GM12878 (cell line): Measurements from ENCODE around the gene DUOXA2. TPM values are rescaled to one million over a fixed set of nuclear protein-coding genes. Genes with fewer than 3 reads are reported as not detected.

Experiments used
- ATAC-seq: fragments of 200-7000 bp; cut with Tn5 transposase; 3 replicates; pipeline ENCODE4 v1.9.1; 2020; ENCODE audit warnings: mild to moderate bottlenecking, moderate library complexity
- BruUV-seq: library from RNA; stranded (reverse); fragments of 400-500 nt; replicated peaks from 2 replicates; lab custom pipeline; 2021; lab: Mats Ljungman, UMichigan
- CTCF ChIA-PET: fragments of 300-600 bp; sonication (Branson Sonifier 250); formaldehyde crosslinking; extraction: SDS; loops from one replicate; lab custom pipeline; 2021; ENCODE audit warnings: inconsistent platforms; lab: Yijun Ruan, JAX
- POLR2A ChIA-PET: fragments of 350-600 bp; formaldehyde crosslinking; extraction: SDS; loops from one replicate; lab custom pipeline; 2021; ENCODE audit warnings: inconsistent platforms; lab: Charles Lee
- RAD21 ChIA-PET: fragments of 300-600 bp; sonication (Branson Sonifier 250); formaldehyde crosslinking; loops from one replicate; lab custom pipeline; 2023; ENCODE audit warnings: antibody characterized with exemption; ENCODE audit not compliant: unreplicated experiment; lab: Charles Lee
- SMC1A ChIA-PET: fragments of 300-600 bp; sonication (Branson Sonifier 250); formaldehyde crosslinking; loops from one replicate; lab custom pipeline; 2023; ENCODE audit not compliant: unreplicated experiment, uncharacterized antibody; lab: Charles Lee
- DNase-seq: peaks from one replicate; pipeline ENCODE4 v3.0.0-alpha.2; 2011; ENCODE audit warnings: low read depth, low spot score
- FAIRE-seq: peaks from 3 replicates; lab custom pipeline; 2011; peaks lifted over from hg19 to GRCh38; lab: Jason Lieb, UNC
- H2AFZ ChIP-seq: 2 replicates; pipeline ENCODE4 v1.6.0; 2011; ENCODE audit warnings: low read depth, low read length, control low read depth; ENCODE audit not compliant: control insufficient read depth
- H3K27ac ChIP-seq: 2 replicates; pipeline ENCODE4 v1.5.1; 2011; ENCODE audit warnings: control low read depth; ENCODE audit not compliant: control insufficient read depth, insufficient read depth
- H3K27me3 ChIP-seq, 2 experiments: replicated peaks in 1 of 2; 2 replicates each; pipeline versions ENCODE4 v1.6.0 to v1.6.1; 2011; ENCODE audit warnings: low read length in 1 of 2; ENCODE audit not compliant: control insufficient read depth in 2 of 2, insufficient read depth in 2 of 2
- H3K36me3 ChIP-seq, 2 experiments: 2 replicates each; pipeline ENCODE4 v1.5.1; 2011; ENCODE audit warnings: low read length in 1 of 2; ENCODE audit not compliant: control insufficient read depth in 2 of 2, insufficient read depth in 2 of 2
- H3K4me1 ChIP-seq: 2 replicates; pipeline ENCODE4 v1.6.1; 2011; ENCODE audit warnings: mild to moderate bottlenecking, low read length, moderate library complexity, mixed read lengths; ENCODE audit not compliant: control insufficient read depth, insufficient read depth
- H3K4me2 ChIP-seq: 2 replicates; pipeline ENCODE4 v1.6.0; 2011; ENCODE audit warnings: control low read depth; ENCODE audit not compliant: control insufficient read depth, insufficient read depth
- H3K4me3 ChIP-seq: fragments of 200-600 bp; sonication (generic); 2 replicates; pipeline ENCODE4 v1.5.1; 2016
- H3K79me2 ChIP-seq: 2 replicates; pipeline ENCODE4 v1.6.0; 2011; ENCODE audit warnings: low read length; ENCODE audit not compliant: control insufficient read depth, insufficient read depth
- H3K9ac ChIP-seq: 2 replicates; pipeline ENCODE4 v1.8.0; 2011; ENCODE audit warnings: low read length, control low read depth, mixed read lengths; ENCODE audit not compliant: control insufficient read depth, insufficient read depth
- H3K9me3 ChIP-seq: replicated peaks from 3 replicates; pipeline ENCODE4 v1.5.1; 2011; ENCODE audit warnings: mild to moderate bottlenecking, low read length; ENCODE audit not compliant: control insufficient read depth, insufficient read depth
- H4K20me1 ChIP-seq: 2 replicates; pipeline ENCODE4 v1.6.0; 2011; ENCODE audit not compliant: control insufficient read depth, insufficient read depth
- NKRF ChIP-seq: fragments of 450-650 bp; conservative IDR thresholded peaks from 2 replicates; pipeline ENCODE4 v1.6.1; 2017; ENCODE audit warnings: mild to moderate bottlenecking, moderate library complexity
- PAX5 ChIP-seq: IDR thresholded peaks from 2 replicates; pipeline ENCODE4 v1.6.1; 2011; ENCODE audit warnings: low read depth, low read length, borderline replicate concordance
- RUNX3 ChIP-seq: IDR thresholded peaks from 2 replicates; pipeline ENCODE4 v1.6.1; 2012; ENCODE audit warnings: low read length, inconsistent platforms
- ZSCAN29 ChIP-seq: fragments of 450-650 bp; IDR thresholded peaks from 2 replicates; pipeline ENCODE4 v1.6.1; 2017; ENCODE audit warnings: mild to moderate bottlenecking, moderate library complexity
- WGBS: methylation state at CpG from one replicate; pipeline ENCODE4 v1.1.6; 2016; ENCODE audit warnings: low lambda C conversion rate; ENCODE audit not compliant: insufficient replicate concordance, insufficient coverage; ENCODE audit errors: missing lambda C conversion rate; 5-methylcytosine and 5-hydroxymethylcytosine counted together
- in situ Hi-C: fragments of 300-500 bp; cut with MboI; formaldehyde crosslinking; loops from 9 replicates; pipeline ENCODE4 v1.14.3; 2018; ENCODE audit warnings: mixed read lengths
- intact Hi-C: fragments of 100-400 bp; cut with micrococcal nuclease; formaldehyde crosslinking; loops from one replicate; pipeline ENCODE4 v1.14.2; 2022; ENCODE audit not compliant: unreplicated experiment
- polyA plus RNA-seq, 11 experiments: library from polyadenylated mRNA; depleted of rRNA in 4 of 11; unstranded in 6 of 11; stranded (reverse) in 5 of 11; fragments of >200 nt; fragmentation: Nextera tagmentation in 4 of 11; fragmentation: Illumina TruSeq in 1 of 11; extraction: Ambion mirVana in 4 of 11; extraction: Trizol in 1 of 11; gene quantifications; 1 replicate in 1 of 11; 2 replicates in 10 of 11; pipeline versions ENCODE4 v1.2.1 to v1.2.3, GENCODE V29; 2011 to 2016; ENCODE audit warnings: inconsistent platforms in 2 of 11, missing spikeins in 2 of 11, low read depth in 1 of 11
- total RNA-seq, 4 experiments: library from RNA; depleted of rRNA in 3 of 4; stranded (reverse); fragments of >200 nt in 3 of 4; fragmentation: Illumina TruSeq in 1 of 4; extraction: Trizol in 1 of 4; gene quantifications; 2 replicates each; pipeline versions ENCODE4 v1.2.1 to v1.2.3, GENCODE V29; 2013 to 2021
- TF ChIP-seq, protein P1 (sequence below): fragments of 450-650 bp; formaldehyde crosslinking; IDR thresholded peaks from 2 replicates; pipeline ENCODE4 v1.5.0; 2022; ENCODE audit warnings: mild to moderate bottlenecking, missing genetic modification characterization

DUOXA2 gene
- total and polyA plus RNA-seq, 10 of the 15 experiments (the other 5 are each of a cell fraction or from before 2014, with no cell fraction given) = not detected

DNA sequence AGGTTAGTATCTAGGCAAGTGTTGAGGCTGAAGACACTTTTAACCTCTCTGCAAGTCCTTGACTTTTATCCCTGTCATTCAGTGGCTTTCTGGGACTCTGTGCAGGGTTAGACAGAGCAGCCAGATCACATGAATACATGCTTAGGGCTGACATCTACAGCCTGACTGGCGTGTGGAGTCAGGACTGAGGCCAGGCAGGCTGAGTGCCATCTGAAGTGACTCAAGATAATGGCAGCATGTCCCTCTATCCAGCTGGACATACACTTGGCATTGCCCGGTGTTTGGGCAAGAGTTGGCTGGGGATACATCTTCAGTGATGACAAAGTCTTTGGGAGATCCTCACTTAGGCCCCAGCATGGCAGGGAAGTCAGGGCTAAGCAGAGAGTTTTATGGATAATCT is 22.6 kb upstream of the DUOXA2 start (continued):
- TF ChIP-seq ZSCAN29 (no peak), RUNX3 (no peak)
- TF ChIP-seq, all 136 proteins: peak for 0

DNA sequence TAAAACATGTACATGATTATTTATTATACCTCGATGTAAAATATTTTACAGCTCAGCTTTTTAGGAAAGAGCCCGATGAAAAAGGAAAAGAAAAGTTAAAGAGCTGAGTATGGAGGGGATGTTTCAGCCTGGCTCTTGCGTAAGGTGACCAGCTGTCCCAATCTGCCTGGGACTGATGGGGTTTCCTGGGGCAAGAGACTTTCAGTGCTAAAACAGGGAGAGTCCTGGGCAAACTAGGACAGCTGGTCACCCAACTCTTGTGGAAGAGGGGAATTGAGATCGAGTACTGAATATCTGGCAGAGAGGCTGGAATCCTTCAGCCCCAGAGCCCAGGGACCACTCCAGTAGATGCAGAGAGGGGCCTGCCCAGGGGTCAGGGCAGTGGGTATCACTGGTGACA is 21.1 kb upstream of the DUOXA2 start:
- no peaks in the 10 kb centered on the region for H4K20me1 ChIP-seq
- POLR2A ChIA-PET = no interaction called here
- in situ Hi-C loops = no loop called here
- no peak overlapping the region for H2AFZ ChIP-seq
- WGBS = 49% methylated on average over 4 of the region's 4 CpGs
- H3K79me2 ChIP-seq = no peaks in the 10 kb centered on the region
- RAD21 ChIA-PET = no interaction called here
- no peaks in the 10 kb centered on the region for H3K9me3 ChIP-seq
- no peak overlapping the region for H3K4me2 ChIP-seq
- FAIRE-seq = no peak
- intact Hi-C loops = no loop called here
- no peak overlapping the region for H3K4me3 ChIP-seq
- ATAC-seq = no peak
- SMC1A ChIA-PET = no interaction called here
- no TSS peak for BruUV-seq
- TF ChIP-seq PAX5 (no peak), NKRF (no peak)
- TF ChIP-seq, protein P1, sequence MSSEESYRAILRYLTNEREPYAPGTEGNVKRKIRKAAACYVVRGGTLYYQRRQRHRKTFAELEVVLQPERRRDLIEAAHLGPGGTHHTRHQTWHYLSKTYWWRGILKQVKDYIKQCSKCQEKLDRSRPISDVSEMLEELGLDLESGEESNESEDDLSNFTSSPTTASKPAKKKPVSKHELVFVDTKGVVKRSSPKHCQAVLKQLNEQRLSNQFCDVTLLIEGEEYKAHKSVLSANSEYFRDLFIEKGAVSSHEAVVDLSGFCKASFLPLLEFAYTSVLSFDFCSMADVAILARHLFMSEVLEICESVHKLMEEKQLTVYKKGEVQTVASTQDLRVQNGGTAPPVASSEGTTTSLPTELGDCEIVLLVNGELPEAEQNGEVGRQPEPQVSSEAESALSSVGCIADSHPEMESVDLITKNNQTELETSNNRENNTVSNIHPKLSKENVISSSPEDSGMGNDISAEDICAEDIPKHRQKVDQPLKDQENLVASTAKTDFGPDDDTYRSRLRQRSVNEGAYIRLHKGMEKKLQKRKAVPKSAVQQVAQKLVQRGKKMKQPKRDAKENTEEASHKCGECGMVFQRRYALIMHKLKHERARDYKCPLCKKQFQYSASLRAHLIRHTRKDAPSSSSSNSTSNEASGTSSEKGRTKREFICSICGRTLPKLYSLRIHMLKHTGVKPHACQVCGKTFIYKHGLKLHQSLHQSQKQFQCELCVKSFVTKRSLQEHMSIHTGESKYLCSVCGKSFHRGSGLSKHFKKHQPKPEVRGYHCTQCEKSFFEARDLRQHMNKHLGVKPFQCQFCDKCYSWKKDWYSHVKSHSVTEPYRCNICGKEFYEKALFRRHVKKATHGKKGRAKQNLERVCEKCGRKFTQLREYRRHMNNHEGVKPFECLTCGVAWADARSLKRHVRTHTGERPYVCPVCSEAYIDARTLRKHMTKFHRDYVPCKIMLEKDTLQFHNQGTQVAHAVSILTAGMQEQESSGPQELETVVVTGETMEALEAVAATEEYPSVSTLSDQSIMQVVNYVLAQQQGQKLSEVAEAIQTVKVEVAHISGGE (CRISPR knock-in tag) = no peak
- H3K27ac ChIP-seq = no peak overlapping the region
- no peak for DNase-seq
- peaks cover 0 to 2% of the 10 kb centered on the region in 2 experiments; a peak in 1 of 4 replicates for H3K27me3 ChIP-seq
- no peaks in the 10 kb centered on the region for H3K4me1 ChIP-seq
- no peaks in the 10 kb centered on the region for H3K36me3 ChIP-seq
- CTCF ChIA-PET = interaction anchor here (0.7 to 1.2 kb wide), 2 partner anchors 31 to 34 kb away, joined by 3 read pairs; no protein-coding TSS in a partner anchor
- no peak overlapping the region for H3K9ac ChIP-seq
